ENCODE measurements around the gene OCA2.

DNA sequence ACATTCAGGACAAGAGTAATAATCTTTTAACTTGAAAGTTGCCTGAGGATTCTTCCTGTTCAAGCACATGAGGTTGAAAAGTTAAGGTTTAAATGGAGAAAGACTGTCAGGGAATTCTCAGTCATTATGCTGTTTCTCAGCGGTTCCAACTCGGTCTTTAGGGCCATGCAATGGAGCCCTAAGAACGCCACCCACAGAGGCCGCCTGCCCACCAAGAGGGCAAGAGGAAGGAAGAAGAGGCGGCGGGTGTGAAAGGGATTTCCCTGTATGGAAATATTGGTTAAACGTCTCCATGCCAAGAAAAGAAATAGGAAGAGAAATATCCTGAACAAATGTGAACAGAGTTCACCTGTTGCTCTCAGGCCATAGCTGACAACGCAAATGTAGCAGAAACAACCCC, 234.4 kb downstream of the OCA2 start:
- TF ChIP-seq, protein P1, sequence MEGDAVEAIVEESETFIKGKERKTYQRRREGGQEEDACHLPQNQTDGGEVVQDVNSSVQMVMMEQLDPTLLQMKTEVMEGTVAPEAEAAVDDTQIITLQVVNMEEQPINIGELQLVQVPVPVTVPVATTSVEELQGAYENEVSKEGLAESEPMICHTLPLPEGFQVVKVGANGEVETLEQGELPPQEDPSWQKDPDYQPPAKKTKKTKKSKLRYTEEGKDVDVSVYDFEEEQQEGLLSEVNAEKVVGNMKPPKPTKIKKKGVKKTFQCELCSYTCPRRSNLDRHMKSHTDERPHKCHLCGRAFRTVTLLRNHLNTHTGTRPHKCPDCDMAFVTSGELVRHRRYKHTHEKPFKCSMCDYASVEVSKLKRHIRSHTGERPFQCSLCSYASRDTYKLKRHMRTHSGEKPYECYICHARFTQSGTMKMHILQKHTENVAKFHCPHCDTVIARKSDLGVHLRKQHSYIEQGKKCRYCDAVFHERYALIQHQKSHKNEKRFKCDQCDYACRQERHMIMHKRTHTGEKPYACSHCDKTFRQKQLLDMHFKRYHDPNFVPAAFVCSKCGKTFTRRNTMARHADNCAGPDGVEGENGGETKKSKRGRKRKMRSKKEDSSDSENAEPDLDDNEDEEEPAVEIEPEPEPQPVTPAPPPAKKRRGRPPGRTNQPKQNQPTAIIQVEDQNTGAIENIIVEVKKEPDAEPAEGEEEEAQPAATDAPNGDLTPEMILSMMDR (IDR thresholded peaks at IDR 0.05; ENCODE audit: insufficient read depth, low read length) = no peak
- no peak for TF ChIP-seq POLR2AphosphoS5 (IDR thresholded peaks at IDR 0.05; ENCODE audit: low read depth)
- TF ChIP-seq SPI1 (IDR thresholded peaks at IDR 0.05; ENCODE audit: borderline replicate concordance, low read depth) = no peak
- TF ChIP-seq, protein P2, sequence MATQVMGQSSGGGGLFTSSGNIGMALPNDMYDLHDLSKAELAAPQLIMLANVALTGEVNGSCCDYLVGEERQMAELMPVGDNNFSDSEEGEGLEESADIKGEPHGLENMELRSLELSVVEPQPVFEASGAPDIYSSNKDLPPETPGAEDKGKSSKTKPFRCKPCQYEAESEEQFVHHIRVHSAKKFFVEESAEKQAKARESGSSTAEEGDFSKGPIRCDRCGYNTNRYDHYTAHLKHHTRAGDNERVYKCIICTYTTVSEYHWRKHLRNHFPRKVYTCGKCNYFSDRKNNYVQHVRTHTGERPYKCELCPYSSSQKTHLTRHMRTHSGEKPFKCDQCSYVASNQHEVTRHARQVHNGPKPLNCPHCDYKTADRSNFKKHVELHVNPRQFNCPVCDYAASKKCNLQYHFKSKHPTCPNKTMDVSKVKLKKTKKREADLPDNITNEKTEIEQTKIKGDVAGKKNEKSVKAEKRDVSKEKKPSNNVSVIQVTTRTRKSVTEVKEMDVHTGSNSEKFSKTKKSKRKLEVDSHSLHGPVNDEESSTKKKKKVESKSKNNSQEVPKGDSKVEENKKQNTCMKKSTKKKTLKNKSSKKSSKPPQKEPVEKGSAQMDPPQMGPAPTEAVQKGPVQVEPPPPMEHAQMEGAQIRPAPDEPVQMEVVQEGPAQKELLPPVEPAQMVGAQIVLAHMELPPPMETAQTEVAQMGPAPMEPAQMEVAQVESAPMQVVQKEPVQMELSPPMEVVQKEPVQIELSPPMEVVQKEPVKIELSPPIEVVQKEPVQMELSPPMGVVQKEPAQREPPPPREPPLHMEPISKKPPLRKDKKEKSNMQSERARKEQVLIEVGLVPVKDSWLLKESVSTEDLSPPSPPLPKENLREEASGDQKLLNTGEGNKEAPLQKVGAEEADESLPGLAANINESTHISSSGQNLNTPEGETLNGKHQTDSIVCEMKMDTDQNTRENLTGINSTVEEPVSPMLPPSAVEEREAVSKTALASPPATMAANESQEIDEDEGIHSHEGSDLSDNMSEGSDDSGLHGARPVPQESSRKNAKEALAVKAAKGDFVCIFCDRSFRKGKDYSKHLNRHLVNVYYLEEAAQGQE (IDR thresholded peaks at IDR 0.05; ENCODE audit: insufficient replicate concordance, low read depth) = no peak
- TF ChIP-seq GABPA (IDR thresholded peaks at IDR 0.05; ENCODE audit: low read depth) = no peak

All from HL-60 (cell line).